Nucleus accumbens (tissue), 56 donors: ENCODE data around the gene IFIT5.
A peak's percentile ranks its signal among the peaks of the same experiment; 100 is the strongest.
"Not testable (repeated sequence)": the region's sequence is repeated elsewhere in the genome, so short reads cannot be mapped to it uniquely, and the experiment has no call there.

Source experiments
- DNase-seq, 56 donors: peaks; one replicate each; lab custom pipeline; 2025; lab: John Stamatoyannopoulos, UW

The IFIT5 gene, protein sequence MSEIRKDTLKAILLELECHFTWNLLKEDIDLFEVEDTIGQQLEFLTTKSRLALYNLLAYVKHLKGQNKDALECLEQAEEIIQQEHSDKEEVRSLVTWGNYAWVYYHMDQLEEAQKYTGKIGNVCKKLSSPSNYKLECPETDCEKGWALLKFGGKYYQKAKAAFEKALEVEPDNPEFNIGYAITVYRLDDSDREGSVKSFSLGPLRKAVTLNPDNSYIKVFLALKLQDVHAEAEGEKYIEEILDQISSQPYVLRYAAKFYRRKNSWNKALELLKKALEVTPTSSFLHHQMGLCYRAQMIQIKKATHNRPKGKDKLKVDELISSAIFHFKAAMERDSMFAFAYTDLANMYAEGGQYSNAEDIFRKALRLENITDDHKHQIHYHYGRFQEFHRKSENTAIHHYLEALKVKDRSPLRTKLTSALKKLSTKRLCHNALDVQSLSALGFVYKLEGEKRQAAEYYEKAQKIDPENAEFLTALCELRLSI

DNA sequence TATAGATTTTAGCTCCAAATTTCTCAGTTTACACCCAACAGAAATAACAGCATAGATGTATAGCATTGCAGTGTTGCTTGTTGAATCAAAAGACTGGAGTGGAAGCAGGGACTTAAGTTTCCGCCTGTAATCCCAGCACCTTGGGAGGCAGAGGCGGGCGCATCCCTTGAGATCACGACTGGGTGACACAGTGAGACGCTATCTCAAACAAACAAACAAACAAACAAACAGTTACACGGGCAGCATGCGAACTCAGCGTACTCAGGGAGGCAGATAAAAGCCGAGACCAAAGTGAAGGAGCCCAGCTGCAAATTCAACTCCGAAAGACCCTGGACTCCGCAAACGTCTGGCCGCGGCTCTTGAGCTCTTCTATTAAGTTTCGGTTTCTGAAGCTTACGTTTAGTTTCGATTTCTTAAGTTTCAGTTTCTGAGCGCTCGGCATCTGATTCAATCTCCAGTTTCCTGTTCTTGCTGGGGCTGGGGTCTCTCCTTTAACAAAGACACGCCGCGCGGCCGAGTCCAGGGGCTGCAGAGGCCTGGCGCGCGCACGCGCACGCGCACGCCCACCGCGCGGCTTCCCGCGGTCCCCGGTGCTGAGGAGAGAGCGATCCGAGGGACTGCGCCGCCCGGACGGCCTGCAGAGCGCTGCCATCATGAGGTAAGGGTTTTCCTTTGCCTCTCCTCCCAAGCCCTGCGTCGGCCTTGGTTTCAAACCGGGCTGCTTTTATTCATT is at the start of gene IFIT5:
IFIT5 (plus strand) TSS at position 423 of the 733 bp plus-strand sequence; CDS start at position 654, 231 bp downstream.
- peak in 53 of 56 donors; percentile 7 to 91 (median 68) for DNase-seq

DNA sequence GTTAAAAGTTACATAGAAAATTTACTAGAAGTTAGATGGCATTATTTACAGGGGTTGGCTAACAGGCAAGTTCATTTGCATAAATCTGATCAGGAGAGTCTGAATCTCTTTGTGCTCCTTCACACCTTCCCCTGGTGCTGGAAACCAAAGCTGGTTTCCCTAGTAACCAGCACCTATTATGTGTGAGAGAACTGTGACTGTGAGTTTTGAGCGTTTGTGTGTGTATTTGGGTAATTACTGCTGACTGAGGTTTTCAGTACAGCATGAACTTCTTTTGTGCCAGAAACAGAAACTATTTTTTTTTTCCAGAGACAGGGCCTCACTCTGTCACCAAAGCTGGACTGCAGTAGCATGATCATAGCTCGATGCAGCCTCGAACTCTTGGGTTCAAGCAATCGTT is 46.8 kb upstream of the IFIT5 start:
- DNase-seq, result peak in 11 of 56 donors; percentile 6 to 57 (median 19)

DNA sequence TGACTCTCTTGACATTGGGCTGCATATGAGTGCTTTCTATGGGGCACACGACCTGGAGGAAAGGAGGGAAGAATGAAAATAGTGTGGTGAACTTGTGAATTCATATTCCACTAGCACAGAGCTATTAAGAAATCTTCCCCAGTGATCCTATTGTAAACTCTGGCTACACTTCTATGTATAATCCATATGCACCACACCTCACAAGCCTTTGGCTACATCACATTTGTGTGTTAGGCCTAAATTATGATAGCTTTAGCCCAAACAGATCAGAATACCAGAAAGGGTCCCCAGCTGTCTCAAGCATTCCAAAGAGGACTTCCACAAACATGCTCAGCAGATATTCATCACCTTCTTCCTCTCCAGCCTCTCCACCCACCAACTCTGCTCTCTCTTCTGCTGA is 46.2 kb upstream of the IFIT5 start:
- DNase-seq, result no peak

DNA sequence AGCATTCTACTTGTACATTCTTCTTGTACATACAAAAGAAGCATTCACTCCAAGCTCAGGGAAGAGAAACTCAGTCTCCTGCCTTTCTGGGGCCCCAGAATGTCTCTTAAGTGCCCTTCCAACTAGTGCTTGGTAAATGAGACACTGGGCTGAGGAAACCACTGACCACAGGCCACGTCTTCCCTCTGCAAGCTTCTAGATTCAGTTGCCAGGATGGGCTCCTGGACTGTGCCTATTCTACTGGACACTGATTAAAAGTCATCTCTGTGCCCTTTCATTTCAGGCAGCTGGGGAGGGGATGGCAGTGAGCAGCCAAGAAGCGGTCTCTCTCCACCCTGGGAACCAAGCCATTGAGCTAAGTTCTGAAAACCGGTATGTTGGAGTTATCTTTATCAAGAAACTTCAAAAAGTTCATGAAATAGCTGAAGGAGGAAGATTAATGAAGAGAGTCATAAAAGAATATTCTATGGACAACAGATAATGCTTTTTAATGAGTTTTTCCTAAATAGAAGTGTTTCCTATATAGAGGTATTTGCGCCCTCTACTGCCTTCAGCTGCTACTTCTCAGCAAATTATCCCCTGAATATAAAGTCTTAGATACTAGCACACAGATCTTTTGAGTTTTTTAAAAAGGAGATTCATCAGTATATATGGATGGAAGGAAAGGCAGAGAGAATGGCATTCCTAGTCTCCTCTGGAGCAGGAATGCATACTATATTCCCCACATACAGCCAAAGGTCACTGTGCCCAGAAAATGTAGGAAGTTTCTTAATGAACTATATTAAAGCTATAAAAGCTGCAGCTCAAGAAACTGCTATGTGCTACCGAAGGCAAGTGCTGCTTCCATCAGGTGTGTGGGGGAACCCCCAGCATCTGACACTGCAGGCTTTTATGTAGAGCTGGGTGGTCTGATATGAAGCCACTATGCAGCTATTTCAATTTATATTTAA is 44.9 kb upstream of the IFIT5 start:
- DNase-seq, result peak in 21 of 56 donors; percentile 12 to 60 (median 25)

DNA sequence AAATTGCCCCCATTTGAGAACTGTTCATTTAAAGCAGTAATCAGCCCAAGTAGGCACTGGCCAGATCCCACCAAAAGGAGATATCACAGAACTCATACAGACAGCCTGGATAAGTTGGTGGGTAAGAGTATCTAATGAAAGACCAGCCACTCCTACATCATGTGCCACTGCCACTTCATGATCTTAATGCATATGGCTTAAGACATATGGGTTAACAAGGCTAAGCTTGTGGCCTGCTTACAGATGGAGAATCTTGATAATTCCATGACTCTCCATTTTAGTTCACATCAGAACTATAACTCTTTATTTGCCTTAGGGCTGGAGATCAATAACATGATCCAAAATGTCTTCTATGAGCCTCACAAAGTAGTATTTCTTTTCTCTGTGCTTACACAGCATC is 43.3 kb upstream of the IFIT5 start:
- no peak for DNase-seq

DNA sequence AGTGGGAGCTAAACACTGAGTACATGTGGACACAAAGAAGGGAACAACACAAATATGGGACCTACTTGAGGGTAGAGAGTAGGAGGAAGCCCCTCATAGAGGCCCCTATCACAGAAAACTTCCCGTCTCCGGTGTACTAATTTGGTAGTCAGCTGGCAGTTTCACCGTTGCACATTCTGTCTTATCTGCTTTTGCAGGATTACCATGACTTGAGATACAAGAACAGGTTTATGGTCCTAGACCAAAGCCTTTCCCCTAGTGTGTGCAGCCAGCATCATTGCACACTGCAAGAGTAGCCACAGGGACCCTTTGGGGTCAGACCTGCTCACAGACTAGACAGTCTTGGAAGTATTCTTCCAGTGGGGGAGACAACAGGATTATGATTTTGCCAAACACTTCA is 42.4 kb upstream of the IFIT5 start:
- no peak for DNase-seq

DNA sequence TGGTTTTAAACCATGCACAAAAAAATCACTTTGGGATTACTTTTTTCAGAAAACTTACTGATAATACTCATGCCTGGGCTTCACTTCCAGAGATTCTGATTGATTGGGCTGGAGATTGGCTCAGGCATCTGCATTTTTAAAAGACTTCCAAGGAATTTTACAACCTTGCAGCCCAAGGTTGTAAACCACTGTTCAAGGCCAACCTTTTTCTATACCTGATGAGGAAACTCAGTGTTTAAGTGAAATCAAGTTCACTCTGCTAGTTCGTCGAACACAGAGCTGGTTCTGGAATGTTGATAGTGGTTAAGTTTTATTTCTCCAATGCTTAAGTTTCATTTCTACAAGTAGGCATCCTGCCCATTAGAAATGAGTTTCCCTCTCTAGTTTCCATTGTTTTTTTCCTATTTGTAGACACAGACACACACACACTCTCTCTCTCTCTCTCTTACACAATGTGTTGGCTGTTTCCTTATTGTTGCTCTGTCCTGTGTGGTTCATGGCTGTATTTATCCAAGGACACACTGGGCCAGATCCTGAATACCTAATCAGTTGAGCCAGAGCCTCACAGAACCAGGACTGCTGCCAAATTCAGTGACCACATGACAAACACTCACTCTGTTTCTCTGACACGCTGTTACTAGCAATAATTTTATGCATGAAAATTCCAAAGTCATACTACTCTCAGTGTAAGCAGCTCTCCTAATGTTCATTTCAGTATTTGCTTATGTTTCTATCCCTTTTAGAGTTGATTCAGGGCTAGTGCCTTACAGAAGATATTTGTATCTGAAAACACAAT is 40.3 kb upstream of the IFIT5 start:
- DNase-seq, result peak in 54 of 56 donors; percentile 8 to 94 (median 78)

DNA sequence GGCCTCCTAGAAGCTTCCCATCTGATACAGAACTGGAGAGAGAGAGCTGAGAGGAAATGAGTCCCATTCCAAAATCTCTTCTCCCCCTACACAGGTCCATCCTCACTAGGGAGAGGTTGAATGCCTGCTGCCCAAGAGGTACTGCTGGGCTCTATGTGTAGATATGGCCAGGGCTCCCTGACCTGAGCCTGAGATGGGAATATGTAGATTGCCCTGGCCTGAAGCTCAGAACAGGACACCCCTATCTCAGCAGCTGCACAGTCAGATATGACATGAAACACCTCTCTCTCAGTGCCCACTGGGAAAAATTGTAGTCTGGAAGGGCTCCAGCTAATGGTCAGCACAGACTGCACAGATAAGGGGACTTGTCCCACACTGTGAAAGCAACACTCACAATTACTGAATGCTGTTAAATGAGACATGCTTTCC is 39.6 kb upstream of the IFIT5 start:
- peak in 11 of 56 donors; percentile 11 to 62 (median 34) for DNase-seq

DNA sequence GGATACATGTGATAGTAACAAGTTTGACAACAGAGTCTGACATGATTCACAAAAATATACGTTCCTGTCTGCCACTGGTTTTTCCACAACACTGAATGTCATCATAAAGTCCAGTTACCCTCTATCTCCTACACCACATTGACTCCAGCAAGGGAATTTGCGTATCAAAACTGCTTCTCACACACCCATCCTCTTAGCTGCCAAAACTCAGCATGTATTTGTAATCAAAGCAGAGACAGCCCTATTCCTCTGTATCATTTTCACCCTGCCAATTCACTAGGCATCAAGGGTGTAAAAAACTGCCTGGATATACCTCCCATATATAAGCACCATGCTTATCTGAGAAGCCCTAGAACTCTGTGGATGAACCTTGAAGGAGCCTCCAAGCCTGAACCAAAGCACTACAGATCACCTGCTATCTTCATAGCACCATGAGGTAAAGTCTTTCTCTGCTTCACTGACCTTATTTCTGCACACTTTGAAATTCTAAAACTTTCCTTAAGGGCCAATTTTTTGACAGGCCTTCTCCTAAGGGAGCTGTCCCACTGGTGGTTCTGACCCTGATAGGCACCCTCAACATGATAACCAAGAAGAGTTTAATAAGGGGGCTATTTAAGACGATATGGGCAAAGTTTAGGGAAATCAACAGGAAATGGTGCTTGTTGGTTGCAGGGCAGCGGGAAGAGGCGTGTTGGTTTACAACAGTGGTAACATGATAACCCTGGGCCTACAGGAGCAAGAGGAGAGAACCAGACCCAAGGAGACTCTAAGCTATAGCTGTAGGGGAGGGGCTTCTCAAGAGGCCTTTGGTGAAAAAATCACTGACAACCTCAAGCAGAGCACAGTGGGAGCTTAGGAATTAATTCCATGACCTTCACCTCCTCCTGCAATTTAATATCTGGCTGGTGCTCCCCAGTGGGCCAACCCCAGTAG is 36.4 kb upstream of the IFIT5 start, which contains the start of gene IFIT1B:
IFIT1B (plus strand) TSS at position 352 of the 933 bp plus-strand sequence; CDS start at position 432, 80 bp downstream.
- DNase-seq, result no peak

DNA sequence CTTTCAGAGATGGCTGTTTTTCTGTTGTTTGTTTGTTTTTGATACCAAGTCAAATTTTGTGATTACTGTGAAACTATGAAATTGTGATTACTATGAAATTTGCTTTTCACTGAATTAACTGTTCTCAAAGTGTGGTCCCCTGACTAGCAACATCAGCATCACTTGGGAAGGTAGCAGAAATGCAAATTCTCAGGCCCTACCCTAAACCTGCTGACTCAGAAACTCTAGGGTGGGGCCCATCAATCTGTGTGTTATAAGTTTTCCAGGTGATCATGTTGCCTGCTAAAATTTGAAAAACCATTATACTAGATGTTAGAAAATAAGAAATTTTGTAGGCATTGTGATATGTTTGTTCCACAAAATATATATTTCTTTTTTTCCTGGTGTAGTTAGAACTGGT is 35.3 kb upstream of the IFIT5 start:
- DNase-seq, result no peak

DNA sequence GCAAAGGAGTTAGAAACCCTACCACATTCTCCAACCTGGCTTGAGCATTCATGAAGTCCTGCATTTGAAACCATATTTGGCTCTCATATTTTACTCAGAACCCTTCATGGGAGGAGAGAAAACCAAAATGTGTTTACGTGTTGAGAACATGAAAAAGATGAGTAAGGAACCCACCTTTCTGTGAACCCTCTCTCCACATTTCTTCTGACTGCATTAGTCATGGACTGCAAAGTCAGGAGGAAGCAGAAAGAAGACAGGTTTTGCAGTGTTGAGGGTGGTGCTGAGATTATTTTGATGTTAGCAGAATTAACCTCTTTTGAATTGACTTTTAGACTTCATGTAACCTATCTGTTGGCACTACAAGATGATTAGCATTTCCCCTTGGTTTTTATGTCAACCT is 31.6 kb upstream of the IFIT5 start:
- DNase-seq, result no peak

DNA sequence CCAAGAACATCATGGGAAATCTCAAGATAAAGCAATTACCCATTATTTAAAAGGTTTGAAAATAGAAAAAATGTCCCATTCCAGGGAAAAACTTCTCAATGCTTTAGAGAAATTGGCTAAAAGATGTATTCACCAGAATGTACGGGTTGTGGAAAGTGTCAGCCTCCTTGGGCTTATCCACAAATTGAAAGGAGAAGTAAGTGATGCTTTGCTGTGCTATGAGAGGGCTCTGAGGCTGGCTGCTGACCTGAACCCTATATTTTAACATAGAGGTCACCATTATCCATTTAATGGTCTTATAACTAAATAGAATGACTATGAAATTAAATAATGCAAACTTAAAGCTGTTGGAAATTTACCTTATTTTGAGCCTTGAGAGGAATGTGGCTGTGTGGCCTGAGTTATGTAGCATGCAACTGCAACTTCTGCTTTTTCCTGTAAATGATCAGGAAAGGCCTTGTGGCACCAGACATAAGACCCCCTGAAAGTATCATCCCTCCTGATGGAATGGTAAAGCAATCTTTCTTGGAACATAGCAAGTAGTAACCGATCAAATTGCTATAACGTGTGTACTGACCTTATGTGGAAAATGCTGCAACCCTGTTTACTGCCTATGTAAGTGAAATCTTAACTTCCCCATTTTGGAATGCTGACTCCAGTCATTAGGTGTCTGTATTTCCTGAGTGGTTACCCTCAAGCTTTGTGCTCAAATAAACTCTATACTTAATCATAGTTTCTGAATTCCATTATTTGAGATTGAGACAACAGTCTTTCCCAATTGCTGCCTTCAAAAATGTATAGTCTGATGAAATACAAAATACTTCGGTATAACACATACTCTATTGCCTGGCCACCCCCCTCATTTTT is 29.7 kb upstream of the IFIT5 start:
- no peak for DNase-seq

DNA sequence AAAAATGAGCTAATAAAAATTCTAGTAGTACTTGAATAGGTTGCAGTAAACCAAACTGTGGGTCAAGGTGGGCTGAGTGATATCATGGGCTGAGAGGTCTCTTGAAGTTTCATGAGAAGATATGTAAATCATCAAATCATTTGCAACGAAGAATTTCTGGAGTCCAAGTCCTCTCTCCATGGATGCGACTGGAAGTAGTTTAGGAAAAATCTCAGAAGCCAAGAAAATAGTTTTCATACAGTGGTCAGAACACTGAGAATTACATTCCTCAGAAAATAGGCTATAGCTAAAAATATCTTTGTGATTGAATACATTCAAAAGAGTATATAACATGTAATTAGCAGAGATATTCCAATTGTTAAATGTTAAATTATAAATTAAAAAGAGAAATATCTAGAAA is 25.6 kb upstream of the IFIT5 start:
- DNase-seq, result no peak

DNA sequence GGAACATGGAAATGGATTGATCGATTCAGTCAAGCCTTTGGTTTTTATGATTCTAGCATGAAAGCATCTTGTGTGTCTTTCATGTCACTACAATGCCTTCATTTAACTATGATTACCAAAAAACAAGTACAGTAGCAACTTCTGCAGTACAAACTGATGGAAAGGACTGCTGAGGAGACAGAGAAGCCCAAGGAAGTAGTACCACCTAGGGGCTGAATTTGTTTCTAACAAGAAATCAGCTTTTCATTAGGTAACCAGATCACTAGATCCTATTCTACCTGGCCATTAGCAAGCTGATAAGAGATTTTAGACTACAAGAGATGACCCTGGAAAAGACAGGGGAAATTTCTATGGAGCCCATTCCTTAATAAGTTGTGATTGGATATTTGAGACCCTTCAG is 25.1 kb upstream of the IFIT5 start:
- peak in 3 of 56 donors; percentile 5 to 21 (median 14) for DNase-seq

DNA sequence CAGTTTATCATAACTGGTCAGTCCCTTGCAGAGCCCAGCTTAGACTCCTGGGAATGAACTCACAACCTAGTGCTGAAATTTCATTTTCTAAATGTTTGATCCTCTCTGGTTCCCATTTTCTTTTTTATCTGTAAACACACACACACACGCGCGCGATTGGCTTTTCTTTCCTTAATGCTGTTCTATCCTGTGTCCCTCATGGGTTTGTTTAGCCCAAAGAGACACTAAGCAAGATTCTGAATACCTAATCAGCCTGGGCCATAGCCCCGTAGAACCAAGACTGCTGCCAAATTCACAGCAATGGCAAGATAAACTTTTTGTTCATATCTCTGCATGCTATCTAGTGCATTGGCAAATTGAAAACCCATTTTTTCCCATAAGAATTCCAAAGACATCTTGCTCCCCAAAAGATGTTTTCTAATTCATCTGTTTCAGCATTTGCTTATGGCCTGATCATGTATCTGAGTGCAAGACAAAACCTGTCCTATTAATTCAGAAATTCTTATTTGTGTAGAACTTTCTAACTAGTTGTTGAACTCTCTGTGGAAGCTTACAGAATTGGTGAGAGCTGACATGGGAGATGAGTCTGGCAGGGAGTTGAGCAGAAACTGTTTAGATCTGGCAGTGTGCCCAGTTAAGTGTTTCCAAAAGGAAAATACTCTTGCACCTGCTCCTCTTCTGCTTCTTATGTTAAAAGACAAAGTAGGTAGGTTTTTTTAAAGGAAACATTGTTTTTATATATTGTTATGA is 23.7 kb upstream of the IFIT5 start:
- DNase-seq, result no peak

DNA sequence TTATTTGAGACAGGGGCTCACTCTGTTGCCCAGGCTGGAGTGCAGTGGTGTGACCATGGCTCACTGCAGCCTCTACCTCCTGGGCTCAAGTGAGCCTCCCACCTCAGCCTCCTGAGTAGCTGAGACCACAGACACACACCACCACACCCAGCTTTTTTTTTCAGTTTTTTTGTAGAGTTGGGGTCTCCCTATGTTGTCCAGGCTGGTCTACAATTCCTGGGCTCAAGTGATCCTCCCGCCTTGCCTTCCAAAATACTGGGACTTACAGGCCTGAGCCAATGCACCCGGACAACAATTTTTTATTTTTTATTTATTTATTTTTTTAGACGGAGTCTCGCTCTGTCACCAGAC is 23.2 kb upstream of the IFIT5 start:
- DNase-seq, result not testable (repeated sequence)
